GM23338 (cell line): ENCODE measurements around the gene KIF3C. TPM values are rescaled to one million over a fixed set of nuclear protein-coding genes. Genes with fewer than 3 reads are reported as not detected.

Experiments used
- ATAC-seq: fragments of 200-7000 bp; cut with Tn5 transposase; 3 replicates; pipeline ENCODE4 v1.9.1; 2020
- DNase-seq: peaks from one replicate; pipeline ENCODE4 v3.0.0-alpha.2; 2015; ENCODE audit warnings: low spot score
- H2AFZ ChIP-seq: fragments of 200-600 bp; sonication (generic); 2 replicates; pipeline ENCODE4 v1.8.0; 2016; ENCODE audit warnings: antibody characterized with exemption, mild to moderate bottlenecking, moderate library complexity
- H3F3A ChIP-seq: fragments of 200-600 bp; sonication (generic); replicated peaks from 2 replicates; pipeline ENCODE4 v1.8.0; 2017; ENCODE audit warnings: antibody characterized with exemption, mixed run types, low read depth
- H3K27ac ChIP-seq: fragments of 200-600 bp; sonication (generic); 2 replicates; pipeline ENCODE4 v1.6.1; 2016; ENCODE audit warnings: low read depth
- H3K27me3 ChIP-seq: fragments of 200-600 bp; sonication (generic); 2 replicates; pipeline ENCODE4 v1.8.0; 2016; ENCODE audit warnings: mild to moderate bottlenecking, mixed run types, moderate library complexity; ENCODE audit not compliant: insufficient read depth
- H3K36me3 ChIP-seq: fragments of 200-600 bp; sonication (generic); 2 replicates; pipeline ENCODE4 v1.8.0; 2016; ENCODE audit warnings: mild to moderate bottlenecking; ENCODE audit not compliant: insufficient read depth
- H3K4me1 ChIP-seq: fragments of 200-600 bp; sonication (generic); 2 replicates; pipeline ENCODE4 v1.8.0; 2016; ENCODE audit warnings: mild to moderate bottlenecking, moderate library complexity; ENCODE audit not compliant: insufficient read depth
- H3K4me2 ChIP-seq: fragments of 200-600 bp; sonication (generic); 2 replicates; pipeline ENCODE4 v1.7.1; 2017; ENCODE audit warnings: mixed run types
- H3K4me3 ChIP-seq: fragments of 200-600 bp; sonication (generic); 2 replicates; pipeline ENCODE4 v1.6.1; 2016; ENCODE audit warnings: mixed run types
- H3K79me2 ChIP-seq: fragments of 200-600 bp; sonication (generic); replicated peaks from 2 replicates; pipeline ENCODE4 v1.8.0; 2017; ENCODE audit warnings: mild to moderate bottlenecking; ENCODE audit not compliant: insufficient read depth
- H3K9me2 ChIP-seq: fragments of 200-600 bp; sonication (generic); 2 replicates; pipeline ENCODE4 v1.8.0; 2017; ENCODE audit not compliant: insufficient read depth
- H4K20me1 ChIP-seq: fragments of 200-600 bp; sonication (generic); replicated peaks from 2 replicates; pipeline ENCODE4 v1.8.0; 2017; ENCODE audit warnings: mild to moderate bottlenecking; ENCODE audit not compliant: insufficient read depth
- H3K27ac Mint-ChIP-seq: 2 replicates; pipeline ENCODE4 v1.8.0; 2020; ENCODE audit warnings: inconsistent platforms, mild to moderate bottlenecking, moderate library complexity, mixed read lengths
- H3K27me3 Mint-ChIP-seq: 3 replicates; pipeline ENCODE4 v1.8.0; 2022; ENCODE audit warnings: low read depth, mild to moderate bottlenecking, moderate library complexity, mixed read lengths, inconsistent platforms; ENCODE audit not compliant: insufficient read depth, poor library complexity
- H3K36me3 Mint-ChIP-seq: 3 replicates; pipeline ENCODE4 v1.8.0; 2021; ENCODE audit warnings: low read depth, mild to moderate bottlenecking, inconsistent platforms, moderate library complexity, mixed read lengths
- H3K4me1 Mint-ChIP-seq: 3 replicates; pipeline ENCODE4 v1.8.0; 2020; ENCODE audit warnings: mild to moderate bottlenecking, inconsistent platforms, mixed read lengths
- H3K4me3 Mint-ChIP-seq: 3 replicates; pipeline ENCODE4 v1.8.0; 2021; ENCODE audit warnings: moderate library complexity, mild to moderate bottlenecking, inconsistent platforms, mixed read lengths
- H3K9me3 Mint-ChIP-seq: 3 replicates; pipeline ENCODE4 v1.8.0; 2020; ENCODE audit warnings: moderate library complexity, mild to moderate bottlenecking, inconsistent platforms, mixed read lengths
- CREB1 ChIP-seq: fragments of 250-450 bp; sonication (Bioruptor Pico); IDR thresholded peaks from 2 replicates; pipeline ENCODE4 v1.5.0; 2020; ENCODE audit warnings: low read depth, mild to moderate bottlenecking, moderate library complexity
- EZH2 ChIP-seq: fragments of 200-600 bp; sonication (generic); IDR thresholded peaks from one replicate; pipeline ENCODE4 v1.8.0; 2017; ENCODE audit warnings: antibody characterized with exemption, mild to moderate bottlenecking, low read depth; ENCODE audit not compliant: unreplicated experiment
- EZH2phosphoT487 ChIP-seq: fragments of 200-600 bp; sonication (generic); IDR thresholded peaks from one replicate; pipeline ENCODE4 v1.8.1; 2018; ENCODE audit warnings: antibody characterized with exemption; ENCODE audit not compliant: unreplicated experiment
- ZNF114 ChIP-seq: fragments of 250-450 bp; sonication (Bioruptor Pico); IDR thresholded peaks from 2 replicates; pipeline ENCODE4 v1.5.0; 2020; ENCODE audit warnings: mild to moderate bottlenecking, moderate library complexity
- ZNF331 ChIP-seq: fragments of 250-450 bp; sonication (Bioruptor Pico); IDR thresholded peaks from 2 replicates; pipeline ENCODE4 v1.5.0; 2020; ENCODE audit warnings: low read depth, mild to moderate bottlenecking, moderate library complexity
- polyA plus RNA-seq: library from polyadenylated mRNA; unstranded; fragments of >200 nt; fragmentation: Nextera tagmentation; extraction: Ambion mirVana; gene quantifications from 2 replicates; pipeline ENCODE4 v1.2.1, GENCODE V29; 2016
- total RNA-seq: library from RNA; depleted of rRNA; stranded (reverse); fragments of >200 nt; shearing (Covaris generic); gene quantifications from 2 replicates; pipeline ENCODE4 v1.2.3, GENCODE V29; 2014
- TF ChIP-seq, protein P1 (sequence below): fragments of 250-450 bp; sonication (Bioruptor Pico); IDR thresholded peaks from 2 replicates; pipeline ENCODE4 v1.5.0; 2020; ENCODE audit warnings: mild to moderate bottlenecking, moderate library complexity
- TF ChIP-seq, protein P2 (sequence below), 2 experiments: fragments of 200-600 bp in 1 of 2; sonication (generic) in 1 of 2; conservative IDR thresholded peaks; 2 replicates each; pipeline versions ENCODE4 v1.5.1 to v1.6.1; 2016 to 2017; ENCODE audit warnings: antibody characterized with exemption in 2 of 2, low read depth in 2 of 2, mild to moderate bottlenecking in 2 of 2, moderate library complexity in 1 of 2
- TF ChIP-seq, protein P3 (sequence below): IDR thresholded peaks from one replicate; pipeline ENCODE4 v1.6.1; 2018; ENCODE audit warnings: antibody characterized with exemption; ENCODE audit not compliant: unreplicated experiment

Gene KIF3C
- total and polyA plus RNA-seq, 2 experiments from 2014 or later: 14.9 to 40.0 TPM

DNA sequence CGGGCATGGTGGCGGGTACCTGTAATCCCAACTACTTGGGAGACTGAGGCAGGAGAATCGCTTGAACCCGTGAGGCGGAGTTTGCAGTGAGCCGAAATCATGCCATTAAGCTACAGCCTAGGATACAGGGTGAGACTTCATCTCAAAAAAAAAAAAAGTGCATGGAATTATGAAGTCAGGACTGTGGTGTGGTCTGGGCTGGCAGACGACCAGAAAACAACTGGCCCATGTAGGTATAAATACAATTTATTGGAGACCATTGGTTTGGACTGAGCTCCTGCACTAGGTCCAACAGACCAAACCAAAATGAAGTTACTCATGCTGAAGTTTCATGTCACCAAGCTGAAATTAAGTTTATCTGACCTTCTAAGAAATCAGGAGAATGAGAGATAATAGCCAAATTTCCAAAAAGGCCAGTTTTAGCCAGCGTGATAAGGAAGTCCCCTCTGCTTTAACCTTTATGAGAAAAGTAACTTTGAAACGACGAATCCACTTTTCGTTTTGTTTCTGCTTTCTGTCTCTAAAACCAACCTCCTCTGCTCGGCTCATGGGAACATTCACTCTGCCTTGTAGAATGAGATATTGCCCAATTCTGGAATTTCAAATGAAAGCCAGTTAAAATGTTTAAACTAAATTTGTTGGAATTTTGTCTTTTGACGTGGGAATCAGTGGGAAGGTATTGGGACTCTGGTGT lies 33.9 kb upstream of the KIF3C start (continued):
- TF ChIP-seq CREB1 (CRISPR knock-in tag): no peak
- TF ChIP-seq, protein P1, sequence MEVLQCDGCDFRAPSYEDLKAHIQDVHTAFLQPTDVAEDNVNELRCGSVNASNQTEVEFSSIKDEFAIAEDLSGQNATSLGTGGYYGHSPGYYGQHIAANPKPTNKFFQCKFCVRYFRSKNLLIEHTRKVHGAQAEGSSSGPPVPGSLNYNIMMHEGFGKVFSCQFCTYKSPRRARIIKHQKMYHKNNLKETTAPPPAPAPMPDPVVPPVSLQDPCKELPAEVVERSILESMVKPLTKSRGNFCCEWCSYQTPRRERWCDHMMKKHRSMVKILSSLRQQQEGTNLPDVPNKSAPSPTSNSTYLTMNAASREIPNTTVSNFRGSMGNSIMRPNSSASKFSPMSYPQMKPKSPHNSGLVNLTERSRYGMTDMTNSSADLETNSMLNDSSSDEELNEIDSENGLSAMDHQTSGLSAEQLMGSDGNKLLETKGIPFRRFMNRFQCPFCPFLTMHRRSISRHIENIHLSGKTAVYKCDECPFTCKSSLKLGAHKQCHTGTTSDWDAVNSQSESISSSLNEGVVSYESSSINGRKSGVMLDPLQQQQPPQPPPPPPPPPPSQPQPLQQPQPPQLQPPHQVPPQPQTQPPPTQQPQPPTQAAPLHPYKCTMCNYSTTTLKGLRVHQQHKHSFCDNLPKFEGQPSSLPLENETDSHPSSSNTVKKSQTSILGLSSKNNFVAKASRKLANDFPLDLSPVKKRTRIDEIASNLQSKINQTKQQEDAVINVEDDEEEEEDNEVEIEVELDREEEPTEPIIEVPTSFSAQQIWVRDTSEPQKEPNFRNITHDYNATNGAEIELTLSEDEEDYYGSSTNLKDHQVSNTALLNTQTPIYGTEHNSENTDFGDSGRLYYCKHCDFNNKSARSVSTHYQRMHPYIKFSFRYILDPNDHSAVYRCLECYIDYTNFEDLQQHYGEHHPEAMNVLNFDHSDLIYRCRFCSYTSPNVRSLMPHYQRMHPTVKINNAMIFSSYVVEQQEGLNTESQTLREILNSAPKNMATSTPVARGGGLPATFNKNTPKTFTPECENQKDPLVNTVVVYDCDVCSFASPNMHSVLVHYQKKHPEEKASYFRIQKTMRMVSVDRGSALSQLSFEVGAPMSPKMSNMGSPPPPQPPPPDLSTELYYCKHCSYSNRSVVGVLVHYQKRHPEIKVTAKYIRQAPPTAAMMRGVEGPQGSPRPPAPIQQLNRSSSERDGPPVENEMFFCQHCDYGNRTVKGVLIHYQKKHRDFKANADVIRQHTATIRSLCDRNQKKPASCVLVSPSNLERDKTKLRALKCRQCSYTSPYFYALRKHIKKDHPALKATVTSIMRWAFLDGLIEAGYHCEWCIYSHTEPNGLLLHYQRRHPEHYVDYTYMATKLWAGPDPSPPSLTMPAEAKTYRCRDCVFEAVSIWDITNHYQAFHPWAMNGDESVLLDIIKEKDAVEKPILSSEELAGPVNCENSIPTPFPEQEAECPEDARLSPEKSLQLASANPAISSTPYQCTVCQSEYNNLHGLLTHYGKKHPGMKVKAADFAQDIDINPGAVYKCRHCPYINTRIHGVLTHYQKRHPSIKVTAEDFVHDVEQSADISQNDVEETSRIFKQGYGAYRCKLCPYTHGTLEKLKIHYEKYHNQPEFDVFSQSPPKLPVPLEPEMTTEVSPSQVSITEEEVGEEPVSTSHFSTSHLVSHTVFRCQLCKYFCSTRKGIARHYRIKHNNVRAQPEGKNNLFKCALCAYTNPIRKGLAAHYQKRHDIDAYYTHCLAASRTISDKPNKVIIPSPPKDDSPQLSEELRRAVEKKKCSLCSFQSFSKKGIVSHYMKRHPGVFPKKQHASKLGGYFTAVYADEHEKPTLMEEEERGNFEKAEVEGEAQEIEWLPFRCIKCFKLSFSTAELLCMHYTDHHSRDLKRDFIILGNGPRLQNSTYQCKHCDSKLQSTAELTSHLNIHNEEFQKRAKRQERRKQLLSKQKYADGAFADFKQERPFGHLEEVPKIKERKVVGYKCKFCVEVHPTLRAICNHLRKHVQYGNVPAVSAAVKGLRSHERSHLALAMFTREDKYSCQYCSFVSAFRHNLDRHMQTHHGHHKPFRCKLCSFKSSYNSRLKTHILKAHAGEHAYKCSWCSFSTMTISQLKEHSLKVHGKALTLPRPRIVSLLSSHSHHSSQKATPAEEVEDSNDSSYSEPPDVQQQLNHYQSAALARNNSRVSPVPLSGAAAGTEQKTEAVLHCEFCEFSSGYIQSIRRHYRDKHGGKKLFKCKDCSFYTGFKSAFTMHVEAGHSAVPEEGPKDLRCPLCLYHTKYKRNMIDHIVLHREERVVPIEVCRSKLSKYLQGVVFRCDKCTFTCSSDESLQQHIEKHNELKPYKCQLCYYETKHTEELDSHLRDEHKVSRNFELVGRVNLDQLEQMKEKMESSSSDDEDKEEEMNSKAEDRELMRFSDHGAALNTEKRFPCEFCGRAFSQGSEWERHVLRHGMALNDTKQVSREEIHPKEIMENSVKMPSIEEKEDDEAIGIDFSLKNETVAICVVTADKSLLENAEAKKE (CRISPR knock-in tag): no peak
- no peak for TF ChIP-seq ZNF114 (CRISPR knock-in tag)
- no peak for TF ChIP-seq EZH2phosphoT487
- no peak for TF ChIP-seq EZH2
- TF ChIP-seq, protein P2, sequence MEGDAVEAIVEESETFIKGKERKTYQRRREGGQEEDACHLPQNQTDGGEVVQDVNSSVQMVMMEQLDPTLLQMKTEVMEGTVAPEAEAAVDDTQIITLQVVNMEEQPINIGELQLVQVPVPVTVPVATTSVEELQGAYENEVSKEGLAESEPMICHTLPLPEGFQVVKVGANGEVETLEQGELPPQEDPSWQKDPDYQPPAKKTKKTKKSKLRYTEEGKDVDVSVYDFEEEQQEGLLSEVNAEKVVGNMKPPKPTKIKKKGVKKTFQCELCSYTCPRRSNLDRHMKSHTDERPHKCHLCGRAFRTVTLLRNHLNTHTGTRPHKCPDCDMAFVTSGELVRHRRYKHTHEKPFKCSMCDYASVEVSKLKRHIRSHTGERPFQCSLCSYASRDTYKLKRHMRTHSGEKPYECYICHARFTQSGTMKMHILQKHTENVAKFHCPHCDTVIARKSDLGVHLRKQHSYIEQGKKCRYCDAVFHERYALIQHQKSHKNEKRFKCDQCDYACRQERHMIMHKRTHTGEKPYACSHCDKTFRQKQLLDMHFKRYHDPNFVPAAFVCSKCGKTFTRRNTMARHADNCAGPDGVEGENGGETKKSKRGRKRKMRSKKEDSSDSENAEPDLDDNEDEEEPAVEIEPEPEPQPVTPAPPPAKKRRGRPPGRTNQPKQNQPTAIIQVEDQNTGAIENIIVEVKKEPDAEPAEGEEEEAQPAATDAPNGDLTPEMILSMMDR (conservative IDR thresholded peaks at IDR 0.05; ENCODE audit: low read depth in 2 of 2): no peak

DNA sequence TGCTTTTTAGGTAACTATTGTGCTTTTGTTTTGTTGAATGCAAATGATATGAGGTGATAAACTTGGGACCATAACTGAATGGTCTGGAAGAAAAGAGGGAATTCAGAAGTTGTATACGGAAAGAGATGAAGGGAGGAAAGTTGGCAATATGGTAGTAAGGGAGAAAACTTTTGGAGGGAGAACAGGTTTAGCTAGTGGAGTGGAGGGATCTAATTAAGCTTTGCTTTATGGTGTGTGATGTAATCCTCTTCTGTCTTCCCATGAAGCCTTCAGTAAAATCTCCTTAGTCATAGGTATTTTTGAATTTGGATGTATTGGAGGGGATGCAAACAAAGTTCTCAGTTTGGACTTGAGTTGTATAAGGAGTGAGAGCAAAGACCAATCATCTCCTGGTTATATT lies 31.4 kb upstream of the KIF3C start:
- no peaks in the 10 kb centered on the region for H3K79me2 ChIP-seq
- peaks cover 9% of the 10 kb centered on the region for H3K4me1 ChIP-seq
- no peaks in the 10 kb centered on the region for H3K27me3 ChIP-seq
- DNase-seq (no peak), ATAC-seq (no peak)
- H3K9me3 Mint-ChIP-seq: peaks cover 4% of the 10 kb centered on the region; the same call in 2 of the 3 replicates
- H3F3A ChIP-seq: no peaks in the 10 kb centered on the region; the same call in 1 of the 2 replicates
- no peaks in the 10 kb centered on the region for H4K20me1 ChIP-seq
- H2AFZ ChIP-seq: no peak overlapping the region
- H3K36me3 ChIP-seq: no peaks in the 10 kb centered on the region
- H3K36me3 Mint-ChIP-seq: no peaks in the 10 kb centered on the region
- peaks cover 2% of the 10 kb centered on the region for H3K27me3 Mint-ChIP-seq
- no peak overlapping the region for H3K27ac Mint-ChIP-seq
- H3K4me3 Mint-ChIP-seq: no peak overlapping the region
- H3K4me3 ChIP-seq: no peak overlapping the region
- no peak overlapping the region for H3K27ac ChIP-seq
- no peak overlapping the region for H3K4me2 ChIP-seq
- peaks cover 23% of the 10 kb centered on the region for H3K4me1 Mint-ChIP-seq
- H3K9me2 ChIP-seq: 0 out of 2 replicates have a peak, but pooled peaks cover 2% of the 10 kb centered on the region
- TF ChIP-seq CREB1 (CRISPR knock-in tag) (no peak), ZNF331 (CRISPR knock-in tag) (no peak)
- TF ChIP-seq, protein P3, sequence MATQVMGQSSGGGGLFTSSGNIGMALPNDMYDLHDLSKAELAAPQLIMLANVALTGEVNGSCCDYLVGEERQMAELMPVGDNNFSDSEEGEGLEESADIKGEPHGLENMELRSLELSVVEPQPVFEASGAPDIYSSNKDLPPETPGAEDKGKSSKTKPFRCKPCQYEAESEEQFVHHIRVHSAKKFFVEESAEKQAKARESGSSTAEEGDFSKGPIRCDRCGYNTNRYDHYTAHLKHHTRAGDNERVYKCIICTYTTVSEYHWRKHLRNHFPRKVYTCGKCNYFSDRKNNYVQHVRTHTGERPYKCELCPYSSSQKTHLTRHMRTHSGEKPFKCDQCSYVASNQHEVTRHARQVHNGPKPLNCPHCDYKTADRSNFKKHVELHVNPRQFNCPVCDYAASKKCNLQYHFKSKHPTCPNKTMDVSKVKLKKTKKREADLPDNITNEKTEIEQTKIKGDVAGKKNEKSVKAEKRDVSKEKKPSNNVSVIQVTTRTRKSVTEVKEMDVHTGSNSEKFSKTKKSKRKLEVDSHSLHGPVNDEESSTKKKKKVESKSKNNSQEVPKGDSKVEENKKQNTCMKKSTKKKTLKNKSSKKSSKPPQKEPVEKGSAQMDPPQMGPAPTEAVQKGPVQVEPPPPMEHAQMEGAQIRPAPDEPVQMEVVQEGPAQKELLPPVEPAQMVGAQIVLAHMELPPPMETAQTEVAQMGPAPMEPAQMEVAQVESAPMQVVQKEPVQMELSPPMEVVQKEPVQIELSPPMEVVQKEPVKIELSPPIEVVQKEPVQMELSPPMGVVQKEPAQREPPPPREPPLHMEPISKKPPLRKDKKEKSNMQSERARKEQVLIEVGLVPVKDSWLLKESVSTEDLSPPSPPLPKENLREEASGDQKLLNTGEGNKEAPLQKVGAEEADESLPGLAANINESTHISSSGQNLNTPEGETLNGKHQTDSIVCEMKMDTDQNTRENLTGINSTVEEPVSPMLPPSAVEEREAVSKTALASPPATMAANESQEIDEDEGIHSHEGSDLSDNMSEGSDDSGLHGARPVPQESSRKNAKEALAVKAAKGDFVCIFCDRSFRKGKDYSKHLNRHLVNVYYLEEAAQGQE: no peak
